Neural cell (in vitro differentiated cells): Measurements from ENCODE around the gene STRIP1. TPM values are rescaled to one million over a fixed set of nuclear protein-coding genes. Genes with fewer than 3 reads are reported as not detected.

Experiments used
- H2AFZ ChIP-seq: fragments of 200-600, 300-800 bp; sonication (generic), shearing (Covaris generic); 2 replicates; pipeline ENCODE4 v1.6.0; 2014; ENCODE audit warnings: low read depth, mild to moderate bottlenecking, antibody characterized with exemption, low read length, moderate library complexity
- H3F3A ChIP-seq: fragments of 200-600 bp; shearing (Covaris generic); 2 replicates; pipeline ENCODE4 v1.6.1; 2016; ENCODE audit warnings: mild to moderate bottlenecking, moderate library complexity, mixed read lengths, antibody characterized with exemption, low read length; ENCODE audit not compliant: insufficient read depth, poor library complexity, severe bottlenecking
- H3K27ac ChIP-seq: fragments of 200-600, 300-800 bp; sonication (generic), shearing (Covaris generic); 2 replicates; pipeline ENCODE4 v1.5.1; 2014; ENCODE audit warnings: mild to moderate bottlenecking, low read length, moderate library complexity
- H3K27me3 ChIP-seq: fragments of 300-800, 200-600 bp; sonication (generic), shearing (Covaris generic); 2 replicates; pipeline ENCODE4 v1.6.0; 2014; ENCODE audit warnings: mild to moderate bottlenecking, low read depth, low read length, moderate library complexity; ENCODE audit not compliant: insufficient read depth
- H3K36me3 ChIP-seq: fragments of 300-800, 200-600 bp; sonication (generic), shearing (Covaris generic); 2 replicates; pipeline ENCODE4 v1.5.1; 2014; ENCODE audit warnings: mild to moderate bottlenecking, antibody characterized with exemption, low read length, moderate library complexity; ENCODE audit not compliant: insufficient read depth
- H3K4me2 ChIP-seq: fragments of 300-800, 200-600 bp; sonication (generic), shearing (Covaris generic); 2 replicates; pipeline ENCODE4 v1.6.0; 2014; ENCODE audit warnings: mild to moderate bottlenecking, low read length
- H3K4me3 ChIP-seq: fragments of 300-800, 200-600 bp; sonication (generic), shearing (Covaris generic); 2 replicates; pipeline ENCODE4 v1.5.1; 2014; ENCODE audit warnings: mild to moderate bottlenecking, low read length, moderate library complexity
- H3K79me2 ChIP-seq: fragments of 200-600 bp; shearing (Covaris generic); replicated peaks from 2 replicates; pipeline ENCODE4 v1.6.0; 2014; ENCODE audit warnings: mild to moderate bottlenecking, low read length, moderate library complexity; ENCODE audit not compliant: insufficient read depth
- H3K9ac ChIP-seq: fragments of 300-800, 200-600 bp; sonication (generic), shearing (Covaris generic); 2 replicates; pipeline ENCODE4 v1.6.1; 2016; ENCODE audit warnings: mild to moderate bottlenecking, low read length, mixed read lengths
- H3K9me2 ChIP-seq: fragments of 200-600 bp; shearing (Covaris generic); 2 replicates; pipeline ENCODE4 v1.6.1; 2016; ENCODE audit warnings: mild to moderate bottlenecking, low read length, mixed read lengths; ENCODE audit not compliant: insufficient read depth
- H3K9me3 ChIP-seq: fragments of 200-600, 300-800 bp; sonication (generic), shearing (Covaris generic); 2 replicates; pipeline ENCODE4 v1.6.1; 2016; ENCODE audit warnings: mild to moderate bottlenecking, mixed run types, low read length, moderate library complexity, mixed read lengths
- H4K20me1 ChIP-seq: fragments of 200-600 bp; shearing (Covaris generic); 2 replicates; pipeline ENCODE4 v1.6.1; 2016; ENCODE audit warnings: mild to moderate bottlenecking, mixed run types; ENCODE audit not compliant: insufficient read depth
- CTCF ChIP-seq: fragments of 450-650 bp; IDR thresholded peaks from 2 replicates; pipeline ENCODE4 v1.5.1; 2014; ENCODE audit warnings: antibody characterized with exemption, mild to moderate bottlenecking, moderate library complexity; ENCODE audit not compliant: poor library complexity, severe bottlenecking
- EP300 ChIP-seq: fragments of 450-650 bp; conservative IDR thresholded peaks from 2 replicates; pipeline ENCODE4 v1.6.1; 2014; ENCODE audit warnings: antibody characterized with exemption, mild to moderate bottlenecking, moderate library complexity; ENCODE audit not compliant: poor library complexity, severe bottlenecking
- EZH2 ChIP-seq: fragments of 200-600, 300-800 bp; shearing (Covaris generic), sonication (generic); IDR thresholded peaks from 2 replicates; pipeline ENCODE4 v1.6.1; 2014; ENCODE audit warnings: antibody characterized with exemption, low read length, borderline replicate concordance, mild to moderate bottlenecking; ENCODE audit not compliant: insufficient read depth, poor library complexity, severe bottlenecking
- MXI1 ChIP-seq: fragments of 450-650 bp; conservative IDR thresholded peaks from 2 replicates; pipeline ENCODE4 v1.6.1; 2014; ENCODE audit warnings: antibody characterized with exemption, mild to moderate bottlenecking; ENCODE audit not compliant: poor library complexity, severe bottlenecking
- POLR2AphosphoS5 ChIP-seq: IDR thresholded peaks from 2 replicates; pipeline ENCODE4 v1.6.1; 2012
- RAD21 ChIP-seq: fragments of 450-650 bp; conservative IDR thresholded peaks from 2 replicates; pipeline ENCODE4 v1.6.1; 2014; ENCODE audit warnings: antibody characterized with exemption, mild to moderate bottlenecking, moderate library complexity
- REST ChIP-seq: IDR thresholded peaks from 2 replicates; pipeline ENCODE4 v1.6.1; 2012; ENCODE audit warnings: borderline replicate concordance
- SMC3 ChIP-seq: fragments of 450-650 bp; conservative IDR thresholded peaks from 2 replicates; pipeline ENCODE4 v1.6.1; 2014; ENCODE audit warnings: antibody characterized with exemption, mild to moderate bottlenecking, moderate library complexity; ENCODE audit not compliant: poor library complexity
- TAF1 ChIP-seq: IDR thresholded peaks from 2 replicates; pipeline ENCODE4 v1.6.1; 2012; ENCODE audit warnings: low read depth
- polyA plus RNA-seq: library from polyadenylated mRNA; depleted of rRNA; stranded (reverse); fragments of >200 nt; gene quantifications from 2 replicates; pipeline ENCODE4 v1.2.3, GENCODE V29; 2014

STRIP1 gene
- polyA plus RNA-seq, 1 donor from 2014 or later: 178 TPM

DNA sequence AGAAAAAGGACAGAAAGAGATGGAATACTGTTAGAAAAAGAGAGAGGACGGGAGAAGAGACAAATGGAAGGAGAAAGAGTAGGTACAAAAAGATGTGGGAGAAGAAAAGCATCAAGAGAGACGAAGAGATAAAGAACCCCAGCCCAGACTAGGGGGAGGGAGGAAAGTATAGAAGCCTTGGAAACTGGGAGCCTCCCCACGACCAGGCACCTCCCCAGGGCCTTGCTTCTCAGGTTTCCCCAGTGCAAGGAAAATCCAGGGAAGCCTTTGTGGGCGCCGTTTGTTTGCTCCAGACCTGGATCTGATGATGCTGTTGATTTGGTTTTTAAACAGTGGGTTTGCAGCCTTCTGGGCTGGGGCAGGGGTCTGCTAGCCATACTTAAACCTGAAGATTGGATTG lies 51.2 kb downstream of the STRIP1 start:
- no peaks in the 10 kb centered on the region for H3K9me2 ChIP-seq
- H4K20me1 ChIP-seq: no peaks in the 10 kb centered on the region
- peaks cover 74% of the 10 kb centered on the region for H3K27me3 ChIP-seq
- no peaks in the 10 kb centered on the region for H3K36me3 ChIP-seq
- H3K79me2 ChIP-seq: no peaks in the 10 kb centered on the region
- H2AFZ ChIP-seq: no peak overlapping the region
- H3K27ac ChIP-seq: no peak overlapping the region
- no peaks in the 10 kb centered on the region for H3K9me3 ChIP-seq
- TF ChIP-seq EZH2 (no peak), EP300 (no peak), CTCF (no peak), SMC3 (no peak), POLR2AphosphoS5 (no peak), REST (no peak), MXI1 (no peak), TAF1 (no peak), RAD21 (no peak)
- no peak overlapping the region for H3K9ac ChIP-seq
- H3K4me3 ChIP-seq: no peak overlapping the region
- no peaks in the 10 kb centered on the region for H3F3A ChIP-seq
- no peak overlapping the region for H3K4me2 ChIP-seq

DNA sequence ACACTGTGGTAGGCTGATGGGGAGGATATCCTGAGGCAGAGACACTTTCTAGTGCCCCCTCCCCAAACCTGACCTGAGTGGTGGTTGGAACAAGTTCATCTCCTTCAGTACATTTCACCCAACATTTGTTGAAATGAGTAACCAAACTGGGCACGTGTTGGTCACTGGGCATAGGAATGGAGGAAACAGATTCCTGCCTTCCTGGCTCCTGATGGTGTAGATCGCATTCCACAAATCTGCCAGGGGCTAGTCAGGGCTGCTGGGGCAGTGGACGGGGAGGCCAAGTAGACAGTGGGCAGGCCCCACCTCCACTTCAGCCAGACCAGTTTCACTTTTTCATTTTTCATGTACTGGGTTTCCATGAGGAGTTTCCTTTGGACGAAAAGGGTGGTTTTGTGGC lies 52.5 kb downstream of the STRIP1 start:
- peaks cover 61% of the 10 kb centered on the region for H3K27me3 ChIP-seq
- H2AFZ ChIP-seq: no peak overlapping the region
- no peaks in the 10 kb centered on the region for H3K9me3 ChIP-seq
- no peak for TF ChIP-seq POLR2AphosphoS5
- TF ChIP-seq EP300: no peak
- TF ChIP-seq RAD21: no peak
- TF ChIP-seq REST: no peak
- TF ChIP-seq SMC3: no peak
- TF ChIP-seq MXI1: no peak
- TF ChIP-seq EZH2: no peak
- TF ChIP-seq TAF1: no peak
- no peak for TF ChIP-seq CTCF
- H3F3A ChIP-seq: no peaks in the 10 kb centered on the region
- H3K9ac ChIP-seq: no peak overlapping the region
- H3K36me3 ChIP-seq: no peaks in the 10 kb centered on the region
- H4K20me1 ChIP-seq: no peaks in the 10 kb centered on the region
- H3K79me2 ChIP-seq: no peaks in the 10 kb centered on the region
- no peaks in the 10 kb centered on the region for H3K9me2 ChIP-seq
- H3K4me3 ChIP-seq: no peak overlapping the region
- H3K27ac ChIP-seq: no peak overlapping the region
- H3K4me2 ChIP-seq: no peak overlapping the region
